Renal cortex interstitium (tissue), 11 donors: ENCODE data around the gene KDM4C. TPM values are rescaled to one million over a fixed set of nuclear protein-coding genes. Genes with fewer than 3 reads are reported as not detected.

Source experiments
- DNase-seq, 11 donors: peaks; one replicate each; pipeline ENCODE4 v3.0.0-alpha.2; 2013; ENCODE audit warnings: low read depth in 9 of 11, low spot score in 4 of 11; ENCODE audit errors: extremely low read depth in 1 of 11
- polyA plus RNA-seq, 3 donors: library from polyadenylated mRNA; unstranded; fragments of 120-200 nt; gene quantifications; one replicate each; pipeline ENCODE4 v1.2.1, GENCODE V29; 2013; ENCODE audit not compliant: insufficient read length in 3 of 3

KDM4C gene
- polyA plus RNA-seq, 3 donors: 14.0 to 20.0 (median 17.3) TPM

DNA sequence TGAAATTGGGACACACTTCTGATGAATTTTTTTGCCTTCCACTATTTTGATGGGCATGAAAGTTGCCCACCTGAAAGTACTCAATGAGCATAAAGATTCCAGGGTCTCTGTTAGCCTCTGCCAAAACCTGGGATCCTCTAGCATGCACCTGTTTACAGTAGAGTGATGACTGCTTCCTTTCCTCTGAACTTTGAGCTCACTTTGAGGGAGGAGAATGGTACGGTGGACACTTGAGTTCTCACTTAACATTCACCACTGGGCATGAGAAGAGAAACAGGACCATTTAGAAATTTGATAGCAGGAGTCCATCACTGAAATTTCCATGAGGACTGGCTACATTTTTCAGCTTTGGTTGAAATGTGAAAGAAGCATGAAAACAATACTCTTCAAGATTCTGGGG, 374.8 kb downstream of the KDM4C start:
- no peak for DNase-seq

DNA sequence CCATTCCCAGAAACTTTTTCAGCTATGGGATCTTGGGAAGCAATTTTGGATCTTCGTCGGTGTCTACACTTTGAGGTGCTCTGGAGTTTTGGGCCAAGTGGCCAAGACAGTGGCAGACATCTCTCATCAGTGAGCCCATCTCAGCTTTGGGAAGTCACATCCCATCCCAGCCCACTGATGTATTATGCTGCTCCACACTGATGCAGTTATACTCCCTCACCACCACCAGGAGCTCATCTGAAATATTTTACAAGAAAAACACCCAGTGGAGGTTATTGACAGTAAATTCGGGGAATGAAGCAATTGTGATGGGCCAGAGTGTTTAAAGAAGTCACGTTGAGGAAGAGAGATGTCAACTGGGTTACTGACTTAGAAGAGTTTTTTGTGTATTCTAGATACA, 378.0 kb downstream of the KDM4C start:
- DNase-seq: no peak

DNA sequence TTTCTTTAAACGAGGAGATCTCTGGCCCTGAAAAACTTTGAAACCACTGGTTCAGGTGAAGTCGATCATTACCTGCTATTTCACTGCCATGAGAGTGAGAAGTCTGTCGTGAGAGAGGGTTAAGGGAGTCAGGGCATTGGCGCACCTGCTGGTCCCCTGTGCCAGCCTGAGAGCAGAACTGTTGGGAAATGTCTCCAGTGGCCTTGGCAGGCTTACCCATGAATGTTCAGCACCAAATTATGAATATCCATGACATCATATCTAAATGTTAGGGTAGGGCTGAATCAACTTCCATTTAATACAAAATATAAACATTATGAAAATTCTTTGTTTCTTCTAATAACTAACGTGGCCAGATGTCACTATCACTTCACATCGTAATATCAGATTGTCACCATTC, 379.3 kb downstream of the KDM4C start:
- no peak for DNase-seq

DNA sequence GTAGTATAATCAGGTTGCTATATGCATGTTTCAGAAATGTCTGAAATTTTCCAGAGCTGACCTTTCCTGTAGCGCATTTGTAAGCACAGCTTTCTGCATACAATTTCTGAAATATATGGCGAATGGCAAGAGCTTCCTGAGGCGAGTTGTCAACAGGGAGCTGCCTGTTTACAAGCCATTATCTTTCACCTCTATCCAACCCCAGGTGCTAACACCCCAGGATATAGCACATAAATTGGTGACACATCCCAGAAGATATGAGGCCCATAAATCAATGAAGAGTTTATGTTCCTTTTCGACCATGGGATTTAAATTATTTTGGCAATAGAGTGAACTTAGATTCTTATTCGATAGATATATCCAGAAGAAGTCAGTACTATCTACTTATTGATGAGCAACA, 379.8 kb downstream of the KDM4C start:
- DNase-seq: no peak

DNA sequence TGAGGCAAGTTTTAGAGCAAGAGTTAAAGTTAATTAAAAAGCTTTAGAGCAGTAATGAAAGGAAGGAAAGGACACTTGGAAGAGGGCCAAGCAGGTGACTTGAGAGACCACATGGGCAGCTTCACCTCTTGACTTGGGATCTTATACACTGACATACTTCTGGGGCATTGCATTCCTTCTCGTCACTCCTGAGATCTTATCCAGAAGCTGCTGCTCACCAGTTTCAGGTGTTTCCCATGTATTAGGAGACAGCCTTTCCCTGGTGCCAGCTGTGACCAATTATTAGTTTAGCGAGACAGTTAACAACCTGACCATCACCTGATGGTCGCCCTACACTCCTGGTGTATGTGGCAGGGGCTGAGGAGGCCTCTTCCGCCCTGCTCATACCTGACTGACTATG, 382.1 kb downstream of the KDM4C start:
- DNase-seq: no peak

DNA sequence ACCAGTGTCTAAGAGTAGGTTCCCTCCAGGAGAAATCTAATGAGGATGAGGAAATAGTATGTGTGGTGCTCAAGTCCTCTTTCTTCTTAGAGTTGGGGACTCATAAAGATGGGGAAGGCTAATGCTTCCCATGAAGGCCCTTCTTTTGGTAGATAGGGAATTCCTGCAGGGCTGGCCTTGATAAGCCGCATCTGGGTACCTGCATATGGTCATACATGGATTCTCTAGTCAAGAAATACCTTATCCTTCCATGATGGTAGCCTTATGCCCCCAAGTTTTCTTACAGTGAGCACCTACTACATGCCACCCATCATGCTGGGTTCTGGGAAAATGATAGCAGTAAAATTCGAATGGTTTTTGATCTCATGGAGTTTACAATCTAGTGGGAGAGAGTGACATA, 382.6 kb downstream of the KDM4C start:
- no peak for DNase-seq

DNA sequence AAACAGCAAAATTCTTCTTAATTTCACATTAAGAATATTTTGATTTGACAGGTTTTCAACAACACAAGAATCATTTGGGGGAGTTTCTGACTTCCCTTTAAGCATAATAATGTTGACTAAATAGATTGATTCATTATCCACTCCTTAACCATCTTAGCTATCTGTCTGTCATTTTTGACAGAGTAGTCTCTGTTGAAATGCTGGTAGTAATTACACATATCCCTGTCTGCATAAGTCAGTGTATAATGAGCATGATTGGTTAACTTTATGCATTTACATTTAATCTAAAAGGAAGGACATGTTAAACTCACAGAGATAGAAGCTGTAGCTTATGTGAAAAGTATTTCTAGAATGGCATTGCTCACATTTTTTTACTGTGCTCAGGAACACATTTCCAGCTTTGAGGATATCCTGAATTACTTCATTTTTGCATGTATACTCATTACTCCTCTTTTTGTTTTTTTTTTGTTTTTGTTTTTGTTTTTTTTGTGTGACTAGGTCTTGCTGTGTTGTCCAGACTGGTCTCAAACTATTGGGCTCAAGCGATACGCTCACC, 385.9 kb downstream of the KDM4C start:
- no peak for DNase-seq

DNA sequence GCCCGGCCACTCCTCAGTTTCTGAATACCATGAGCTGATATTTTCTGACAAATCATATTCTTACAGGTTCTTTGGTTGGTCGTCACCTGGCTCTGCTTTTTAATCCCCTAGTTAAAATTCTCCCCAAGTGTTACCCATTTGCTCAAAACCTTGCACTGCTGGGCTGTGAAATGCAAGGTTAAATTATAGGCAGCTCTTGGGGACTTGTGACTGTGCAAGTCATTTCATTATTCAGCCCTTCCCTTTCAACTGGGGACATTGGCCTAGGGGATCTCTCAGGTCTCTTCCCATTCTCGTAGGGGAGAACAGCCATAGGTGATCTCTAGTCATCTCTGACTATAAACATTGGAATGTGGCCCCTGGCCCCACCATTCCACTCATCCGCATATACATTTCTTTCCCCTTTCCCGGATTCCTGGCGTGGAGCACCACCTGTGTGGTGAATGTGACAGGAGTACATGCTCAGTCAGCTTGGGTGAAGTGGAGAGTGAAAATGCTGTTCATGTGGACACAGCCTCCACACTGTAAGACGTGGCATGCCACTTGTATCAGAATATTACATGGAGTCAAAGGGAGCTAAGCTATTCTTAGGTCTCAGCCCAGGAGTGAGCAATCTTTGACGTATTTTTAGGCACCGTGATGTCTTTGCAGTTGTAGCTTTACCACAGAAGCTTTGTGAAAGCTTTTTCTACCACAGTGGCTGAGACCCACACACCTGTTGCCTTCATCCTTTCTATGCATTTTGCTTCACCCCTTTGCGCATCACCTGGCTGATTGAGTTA, 386.7 kb downstream of the KDM4C start:
- no peak for DNase-seq

DNA sequence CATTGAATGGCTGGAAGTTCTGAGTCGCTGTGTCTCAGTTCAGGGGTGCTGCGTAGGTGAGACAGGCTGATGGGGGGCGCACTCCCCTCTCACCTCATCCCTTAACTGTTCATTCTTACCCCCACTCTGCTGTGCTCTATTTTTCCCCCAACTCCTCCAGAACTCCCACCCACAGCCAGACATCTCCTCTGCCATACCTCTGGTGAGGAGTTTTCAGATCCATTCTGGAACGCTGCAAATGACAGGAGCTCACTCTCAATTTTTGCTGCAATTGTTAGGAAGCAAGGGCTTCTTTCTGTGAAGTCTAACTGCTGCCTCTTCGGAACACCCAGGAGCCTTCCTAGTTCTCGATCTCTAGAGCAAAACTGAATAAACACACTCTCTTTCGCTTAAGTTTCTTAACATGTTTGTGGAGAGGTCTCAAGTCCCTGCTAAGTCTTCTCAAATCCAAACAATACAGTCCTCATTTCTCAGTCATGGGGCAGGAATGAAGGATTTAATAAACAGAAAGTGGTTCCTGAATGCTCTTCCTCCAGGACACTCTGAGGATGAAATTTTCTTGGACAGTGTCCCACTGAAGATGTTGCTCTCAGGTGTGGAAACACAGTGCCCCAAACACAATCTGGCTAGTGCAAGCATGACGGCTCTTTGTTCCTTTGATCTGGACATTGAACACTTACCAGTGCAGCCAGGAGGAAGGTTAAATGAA, 387.7 kb downstream of the KDM4C start:
- DNase-seq: no peak

DNA sequence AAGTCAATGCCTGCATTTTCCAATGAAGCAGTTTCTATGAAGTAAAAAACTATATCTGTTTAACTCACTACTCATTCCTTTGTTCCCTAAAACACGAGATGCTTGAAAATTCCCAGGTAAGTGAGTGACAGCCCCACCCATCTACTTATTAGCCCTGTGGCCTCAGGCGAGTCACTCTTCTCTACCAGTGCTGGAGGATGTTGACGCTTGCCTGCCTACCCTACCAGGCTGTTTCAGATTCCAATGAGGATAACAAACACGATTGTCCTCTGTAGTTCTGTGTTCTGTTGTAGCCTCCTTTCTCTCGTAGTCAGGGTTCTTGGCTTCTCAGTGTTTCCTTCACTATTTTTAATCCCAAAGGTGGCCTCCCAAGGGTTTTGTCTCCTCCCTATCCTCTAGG, 388.8 kb downstream of the KDM4C start:
- DNase-seq: no peak

DNA sequence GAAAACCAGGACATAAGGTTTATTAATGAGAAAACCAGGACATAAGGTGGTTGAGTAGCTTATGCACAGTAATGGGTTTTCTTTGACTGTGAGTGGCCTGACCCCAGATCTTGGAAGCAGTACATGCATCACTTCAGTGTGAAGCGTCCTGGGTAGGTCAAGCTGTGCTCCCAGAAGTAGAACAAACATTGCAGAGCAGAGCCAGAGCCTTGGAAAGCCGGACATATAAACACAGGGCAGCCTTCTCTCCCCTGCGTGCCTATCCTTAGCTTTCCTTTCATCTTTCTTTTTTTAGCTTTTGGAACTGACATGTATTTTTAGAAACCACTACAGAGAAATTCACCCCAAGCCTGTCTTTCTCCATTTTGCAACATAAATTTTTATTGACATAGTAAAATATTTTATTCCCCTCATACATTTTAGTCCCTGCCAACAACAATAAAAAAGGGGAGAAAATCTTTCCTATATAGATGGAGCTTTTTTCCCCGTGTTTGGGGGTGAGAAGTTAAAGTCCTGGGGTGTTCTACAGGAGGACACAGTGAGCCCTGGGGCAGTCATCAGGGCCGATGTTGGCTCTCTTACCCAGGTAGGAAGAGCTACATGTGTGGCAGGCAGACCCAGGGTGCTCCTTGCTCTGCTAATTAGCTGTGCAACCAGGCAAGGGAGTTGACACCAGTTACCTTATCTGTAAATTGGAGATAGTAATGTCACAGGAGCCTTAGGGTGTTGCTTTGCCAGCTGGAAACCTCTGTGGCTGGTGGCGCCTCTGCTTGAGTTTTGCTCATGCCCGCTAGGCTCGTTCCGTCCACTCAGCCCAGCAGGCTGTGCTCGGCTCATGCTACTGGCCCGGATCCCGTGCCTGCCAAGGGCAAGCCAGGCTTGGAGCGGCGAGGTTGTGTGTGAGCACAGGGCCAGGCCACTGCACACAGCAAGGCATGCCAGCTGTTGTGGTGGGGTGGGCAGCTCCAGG, 389.6 kb downstream of the KDM4C start:
- DNase-seq: no peak

DNA sequence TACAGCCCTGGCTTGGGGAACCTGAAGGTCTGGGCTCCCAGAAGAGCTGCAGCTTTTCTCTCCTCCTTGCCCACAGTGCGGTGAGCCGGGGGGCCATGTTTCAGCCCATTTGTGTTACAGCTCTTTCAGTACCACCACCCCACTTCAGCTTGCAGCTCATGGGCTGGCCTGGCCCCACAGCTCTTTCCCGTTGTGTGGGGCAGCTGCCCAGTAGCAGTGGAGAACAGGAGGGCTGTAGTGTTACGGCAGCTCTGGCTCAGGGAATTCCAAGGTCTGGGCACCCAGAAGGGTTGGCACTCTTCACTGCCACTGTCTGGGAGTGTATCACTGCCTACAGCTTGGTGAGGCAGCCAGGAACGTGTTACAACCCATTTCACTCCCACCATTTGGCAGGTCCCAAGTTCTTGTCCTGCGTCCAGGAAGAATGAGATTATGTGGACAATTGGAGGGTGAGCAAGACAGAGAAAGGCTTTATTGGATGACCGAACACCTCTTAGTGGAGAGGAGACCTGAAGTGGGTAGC, 390.5 kb downstream of the KDM4C start:
- DNase-seq: no peak

DNA sequence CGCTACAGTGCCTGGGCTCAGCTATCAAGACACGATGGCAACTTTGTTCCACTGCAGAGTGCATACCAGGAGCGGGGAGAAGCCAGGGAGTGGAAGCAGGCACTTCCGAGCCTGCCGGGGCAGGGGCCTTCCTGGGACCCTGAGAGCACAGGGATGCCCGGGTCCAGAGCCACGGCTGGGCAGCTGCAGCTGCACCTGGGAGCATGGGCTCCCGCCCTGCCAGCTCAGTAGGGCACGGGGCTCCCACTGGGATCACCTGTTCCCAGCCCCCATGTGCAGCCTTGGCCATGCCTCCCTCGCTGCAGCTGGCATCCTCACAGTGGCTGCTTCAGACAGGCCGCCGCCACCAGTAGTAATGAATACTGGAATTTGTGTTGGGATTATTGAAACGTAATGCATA, 391.5 kb downstream of the KDM4C start:
- DNase-seq: no peak

DNA sequence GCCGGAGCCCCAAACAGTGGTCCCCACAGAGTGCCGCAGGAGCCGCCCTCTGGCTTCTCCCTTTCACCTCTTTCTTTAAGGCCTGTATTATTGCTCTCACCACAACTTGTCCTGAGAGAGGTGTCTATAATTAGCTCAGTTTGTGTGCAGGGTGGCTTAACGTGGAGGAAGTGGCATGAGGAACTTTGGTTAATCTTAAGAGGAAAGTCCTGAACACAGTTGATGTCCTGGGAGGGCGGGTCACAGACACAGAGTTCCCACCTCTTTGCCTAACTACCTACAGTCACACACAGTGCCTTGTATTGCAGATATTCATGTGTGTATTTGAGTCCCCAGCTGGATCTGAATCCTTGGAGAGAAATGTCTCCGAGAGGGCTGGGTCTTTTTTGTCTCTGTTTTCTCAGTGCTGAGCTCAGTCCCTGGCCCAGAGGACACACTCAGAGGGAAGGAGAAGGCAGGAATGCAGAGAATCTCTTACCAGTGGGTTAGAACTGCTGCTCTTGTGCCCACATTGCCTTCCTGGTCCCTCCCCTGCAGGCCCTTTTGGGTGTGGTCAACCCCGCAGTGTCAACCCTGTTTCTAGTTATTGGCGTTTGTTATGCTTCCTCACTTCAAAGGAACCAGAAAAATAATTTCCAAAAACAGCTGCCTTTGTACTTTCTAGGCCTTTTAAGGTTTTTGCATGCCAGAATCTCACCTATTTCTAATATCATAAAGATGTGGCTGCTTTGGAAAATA, 392.5 kb downstream of the KDM4C start:
- no peak for DNase-seq

DNA sequence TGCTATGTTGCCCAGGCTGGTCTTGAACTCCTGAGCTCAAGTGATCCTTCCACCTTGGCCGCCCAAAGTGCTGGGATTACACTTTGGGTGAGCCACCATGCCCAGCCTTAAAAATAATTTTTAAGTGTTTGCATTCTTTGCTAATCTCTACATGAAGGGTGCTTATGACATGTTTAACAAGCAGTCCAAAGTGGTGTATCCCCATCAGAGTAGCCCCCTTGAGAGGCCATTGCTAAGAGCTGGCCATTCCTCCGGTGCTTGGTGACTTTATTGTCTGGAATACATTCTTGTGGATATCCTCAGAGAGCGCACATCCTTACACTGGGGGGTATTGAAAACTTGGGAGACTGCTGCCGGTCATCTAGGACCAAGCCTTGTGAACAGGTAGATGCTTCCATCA, 395.4 kb downstream of the KDM4C start:
- no peak for DNase-seq

DNA sequence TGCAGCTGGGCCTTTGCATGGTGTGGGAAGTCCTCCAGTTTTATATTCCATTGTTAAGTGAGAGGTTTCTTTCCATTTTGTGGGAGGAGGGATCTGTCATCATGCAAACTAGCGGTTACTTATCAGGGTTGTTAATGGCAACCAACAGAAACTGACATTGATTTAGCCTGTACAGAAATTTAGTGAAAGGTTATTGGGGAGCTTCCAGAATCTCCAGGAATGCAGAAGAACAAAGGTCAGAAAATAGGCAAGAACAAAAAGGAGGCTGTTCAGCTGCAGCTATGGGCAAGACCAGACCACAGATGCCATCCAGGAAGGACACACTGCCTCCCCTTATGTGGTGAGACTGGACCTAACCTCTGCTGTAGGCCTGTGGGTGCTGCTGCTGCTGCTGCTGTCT, 395.8 kb downstream of the KDM4C start:
- no peak for DNase-seq

DNA sequence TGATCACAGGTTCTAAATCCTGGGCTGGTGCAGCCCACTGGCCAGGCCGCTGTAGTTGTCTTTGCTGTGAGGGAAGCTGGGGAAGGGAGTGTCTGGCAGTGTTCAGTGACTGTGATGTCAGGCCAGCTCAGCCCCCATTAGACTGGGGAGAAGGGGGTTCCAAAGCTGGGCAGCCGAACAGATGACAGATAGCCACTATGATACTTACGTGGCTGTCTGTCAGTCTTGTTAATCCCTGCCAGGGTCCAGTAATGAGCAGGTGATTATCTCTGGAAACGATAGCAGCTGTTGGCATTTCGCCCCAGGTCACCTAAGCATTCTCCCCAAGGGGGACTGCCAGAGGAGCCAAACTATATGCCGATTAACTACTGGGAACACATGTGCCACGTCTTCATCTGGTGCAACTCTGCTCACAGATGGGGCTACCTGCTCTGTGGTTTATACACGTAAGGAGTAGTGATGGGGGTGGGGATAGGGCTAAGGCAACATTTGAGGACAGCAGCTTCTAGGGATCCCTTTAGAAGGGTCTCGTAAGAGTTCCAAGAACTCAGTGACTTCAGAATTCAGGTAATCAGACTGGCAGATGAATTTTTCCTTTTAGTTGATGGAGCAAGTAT, 396.3 kb downstream of the KDM4C start:
- no peak for DNase-seq

DNA sequence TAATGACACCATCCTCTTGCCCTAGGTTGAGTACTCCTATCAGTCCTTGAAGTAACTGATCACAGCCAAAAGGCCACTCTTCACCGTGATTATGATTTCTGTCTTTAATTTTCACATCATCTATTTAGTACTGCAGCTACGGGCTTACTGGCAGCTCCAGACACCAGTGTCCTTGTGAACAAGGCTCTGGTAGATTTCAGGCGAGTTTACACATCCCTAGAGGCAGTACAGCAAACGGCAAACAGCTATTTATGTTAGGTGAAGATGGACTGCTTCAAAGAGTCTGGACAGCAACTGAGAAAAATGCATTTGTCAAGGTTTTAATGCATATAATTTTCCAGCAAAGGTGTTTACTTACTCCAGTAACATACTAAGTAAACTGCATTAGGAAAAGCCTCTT, 396.9 kb downstream of the KDM4C start:
- DNase-seq: no peak
